Urothelium cell line (cell line): Measurements from ENCODE around the gene MRPL32.

Source experiments
- DNase-seq: peaks from one replicate; pipeline ENCODE4 v3.0.0; 2011; ENCODE audit warnings: low spot score, mixed read lengths
- FAIRE-seq: peaks from 2 replicates; lab custom pipeline; 2011; peaks lifted over from hg19 to GRCh38; lab: Jason Lieb, UNC

The MRPL32 gene

DNA sequence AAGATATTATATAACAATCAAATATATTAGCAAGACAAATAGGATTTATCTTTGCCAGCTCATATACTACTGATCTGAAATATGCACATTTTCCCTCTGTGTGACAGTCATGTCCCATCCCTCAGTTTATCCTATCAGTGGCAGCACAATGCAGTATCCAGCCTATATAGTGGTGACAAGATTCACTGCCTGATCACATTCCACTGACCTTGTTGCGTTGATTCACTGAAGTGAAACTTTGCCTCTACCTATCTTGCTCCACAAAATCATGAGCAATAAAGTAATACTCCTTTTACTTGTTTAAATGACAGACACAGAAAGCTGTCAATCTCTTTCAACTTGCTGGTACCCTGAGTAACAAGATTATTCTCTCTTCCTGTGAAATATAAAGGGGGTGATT, 6.5 kb upstream of the MRPL32 start:
- DNase-seq (no peak), FAIRE-seq (no peak)

DNA sequence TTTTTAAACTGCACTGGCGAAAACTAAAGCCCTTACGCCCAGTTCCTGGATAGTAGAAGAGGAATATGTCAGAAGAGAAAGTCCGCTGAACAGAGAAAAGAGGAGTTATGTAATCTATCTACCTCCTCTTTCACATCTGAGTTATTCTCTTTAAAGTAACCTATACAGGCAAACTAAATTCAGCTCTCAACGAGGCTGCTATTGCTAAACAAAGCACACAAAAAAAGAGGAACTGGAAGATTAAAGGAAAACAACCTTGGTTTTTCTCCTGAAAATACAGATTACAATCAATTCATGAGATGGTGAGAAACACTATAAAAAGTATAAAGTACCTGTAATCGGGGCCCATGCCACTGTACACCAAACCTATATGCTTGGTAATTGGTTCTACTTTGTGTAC, 6.0 kb upstream of the MRPL32 start:
- no peak for DNase-seq
- no peak for FAIRE-seq

DNA sequence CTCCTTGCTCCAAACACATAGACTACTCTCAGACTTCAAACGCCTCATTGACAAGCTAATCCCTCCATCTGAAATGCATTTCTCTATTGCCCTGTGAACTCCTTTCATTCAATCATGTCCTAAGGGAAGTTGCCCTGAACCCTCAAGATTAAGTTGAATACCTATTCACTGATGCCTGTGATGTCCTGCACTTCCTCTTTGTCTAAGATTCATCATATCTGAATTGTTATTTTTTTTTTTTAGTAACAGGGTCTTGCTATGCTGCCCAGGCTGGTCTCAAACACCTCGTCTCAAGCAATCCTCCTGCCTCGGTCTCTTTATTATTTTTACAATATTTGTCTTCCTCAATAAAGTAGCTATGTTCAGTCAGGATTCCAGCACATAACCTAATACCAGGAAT, 3.4 kb upstream of the MRPL32 start:
- no peak for DNase-seq
- no peak for FAIRE-seq

DNA sequence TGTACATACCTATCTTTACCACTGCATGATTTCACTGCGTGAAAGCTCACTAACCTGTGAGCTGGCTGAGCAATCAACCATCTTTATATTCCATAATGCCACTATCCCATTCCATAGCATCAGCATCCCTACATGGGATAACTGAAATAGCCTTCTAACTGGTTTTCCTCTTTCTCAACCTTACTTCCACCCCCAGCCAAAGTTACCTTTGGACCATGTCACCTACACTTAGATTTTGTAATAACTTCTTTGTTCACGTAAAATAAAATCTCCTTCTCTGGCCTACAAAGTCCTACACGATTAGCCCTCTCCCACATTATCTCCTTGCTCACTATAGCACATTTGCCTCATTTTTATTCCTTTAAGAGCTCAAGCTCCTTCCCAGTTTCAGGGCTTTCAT, 2.7 kb upstream of the MRPL32 start:
- no peak for FAIRE-seq

DNA sequence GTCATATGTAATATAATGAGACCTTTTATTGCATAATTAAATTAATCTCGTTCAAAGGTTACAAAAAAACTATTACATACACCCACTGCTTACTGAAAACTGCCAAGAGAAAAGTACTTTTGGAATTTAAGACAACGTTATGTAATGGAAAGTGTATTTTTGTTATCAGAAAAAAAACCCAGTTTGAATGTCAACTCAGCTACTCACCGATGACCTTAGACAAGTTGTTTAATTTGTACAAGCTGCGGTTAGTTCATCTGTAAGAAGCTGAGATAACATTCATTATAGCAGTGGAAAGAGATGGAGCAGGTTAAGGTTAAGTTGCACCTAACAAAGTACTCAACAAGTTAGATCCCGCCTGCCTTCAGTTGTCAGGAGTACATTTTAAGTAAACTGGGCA, 1.3 kb upstream of the MRPL32 start:
- no peak for DNase-seq
- FAIRE-seq, result no peak

More for the DNA sequence above, 2.7 kb upstream of the MRPL32 start:
- DNase-seq, result no peak

DNA sequence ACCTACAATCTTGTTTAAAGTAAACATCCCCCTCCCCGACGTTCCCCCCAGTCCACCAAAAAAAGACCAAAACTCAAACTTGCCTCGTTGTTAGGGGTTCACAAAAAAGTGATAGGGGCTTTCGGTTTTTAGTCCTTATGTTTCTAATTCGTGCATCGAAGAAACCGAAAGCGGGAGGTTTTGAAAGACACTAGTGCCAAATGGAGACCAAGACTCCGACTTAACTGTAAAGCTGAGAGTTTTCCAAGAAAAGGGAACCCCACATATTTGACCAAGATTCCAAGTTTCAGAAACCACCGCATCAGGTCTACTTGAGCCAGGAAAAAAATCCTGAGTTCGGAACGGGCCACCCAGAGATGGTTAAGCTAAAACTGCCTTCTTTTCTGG, 736 bp upstream of the MRPL32 start:
- FAIRE-seq (no peak), DNase-seq (no peak)

DNA sequence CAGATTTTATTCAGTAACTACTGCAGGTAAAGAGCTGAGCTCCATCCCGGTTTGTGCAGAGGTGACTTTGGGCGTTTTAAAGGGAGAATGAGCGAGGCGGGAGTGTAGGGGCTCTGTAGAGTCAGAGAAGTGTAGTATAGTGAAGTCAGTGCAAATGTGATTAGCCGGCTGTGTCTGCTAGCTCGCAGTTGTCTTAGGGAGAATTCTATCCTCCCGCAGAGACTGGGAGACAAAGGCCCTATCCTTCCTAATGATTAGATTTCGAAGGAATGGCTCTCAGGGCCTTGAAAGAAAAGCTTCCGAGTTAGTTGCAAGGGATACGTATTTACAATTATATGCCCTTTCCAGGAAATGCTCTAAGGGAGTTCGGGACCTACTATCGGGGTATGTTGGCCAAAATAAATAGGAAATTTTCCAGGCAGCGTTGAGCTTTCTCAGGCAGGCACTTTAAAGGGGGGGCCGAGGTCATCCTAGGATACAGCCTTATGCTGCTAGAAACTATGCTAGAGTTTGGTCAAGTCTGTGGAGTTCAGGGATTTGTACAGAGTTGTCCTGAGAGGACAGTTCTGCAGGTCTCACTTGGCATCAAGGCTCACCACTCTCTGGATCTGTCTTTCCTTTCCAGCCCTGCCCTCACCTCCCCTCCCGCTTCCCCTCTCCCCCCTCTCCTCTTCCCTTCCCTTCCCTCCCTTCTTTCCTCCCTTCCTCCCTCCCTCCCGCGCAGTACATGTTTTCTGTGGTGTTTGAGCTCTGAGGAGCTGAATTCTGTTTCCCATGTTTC, 825 bp downstream of the MRPL32 start:
- FAIRE-seq, result no peak
- DNase-seq, result peak; percentile 35

DNA sequence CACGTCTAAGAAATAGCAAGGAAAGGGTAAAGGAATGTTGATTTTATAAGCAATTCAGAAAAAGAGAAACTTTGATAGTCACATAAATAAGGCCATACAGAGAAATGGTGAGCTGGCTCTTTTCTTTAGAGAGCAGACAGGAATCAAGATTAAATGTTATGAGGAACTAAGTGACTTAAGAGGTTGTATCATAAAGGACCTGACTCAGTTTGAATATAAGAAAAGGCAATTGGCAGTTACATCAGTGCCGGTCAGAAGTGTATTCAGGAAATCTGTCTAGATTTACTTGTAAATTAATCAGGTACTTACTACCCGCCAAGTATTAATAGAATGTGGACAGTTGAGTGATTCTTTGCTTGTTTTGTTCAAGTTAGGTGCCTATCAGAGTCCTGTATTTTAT, 2.1 kb downstream of the MRPL32 start:
- FAIRE-seq, result no peak

DNA sequence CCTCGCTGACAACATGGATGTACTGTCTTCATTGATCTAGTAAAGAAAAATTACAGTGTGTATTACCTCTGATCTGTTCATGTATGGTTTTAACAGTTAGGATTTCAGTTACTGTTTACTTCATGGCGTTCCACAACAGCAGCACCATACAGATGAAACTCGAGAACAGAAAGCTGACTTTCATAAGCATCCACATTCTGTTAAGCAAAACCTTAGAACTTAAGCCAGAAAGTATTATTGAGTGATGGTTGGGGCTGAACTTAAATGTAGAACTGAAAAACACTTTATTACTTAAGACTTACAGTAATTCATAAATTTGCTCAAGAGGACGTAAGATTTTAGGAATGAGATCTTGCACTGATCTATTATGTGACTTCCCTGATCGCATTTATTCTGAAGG, 3.7 kb downstream of the MRPL32 start:
- FAIRE-seq (no peak), DNase-seq (no peak)

More for the DNA sequence above, 2.1 kb downstream of the MRPL32 start:
- no peak for DNase-seq

DNA sequence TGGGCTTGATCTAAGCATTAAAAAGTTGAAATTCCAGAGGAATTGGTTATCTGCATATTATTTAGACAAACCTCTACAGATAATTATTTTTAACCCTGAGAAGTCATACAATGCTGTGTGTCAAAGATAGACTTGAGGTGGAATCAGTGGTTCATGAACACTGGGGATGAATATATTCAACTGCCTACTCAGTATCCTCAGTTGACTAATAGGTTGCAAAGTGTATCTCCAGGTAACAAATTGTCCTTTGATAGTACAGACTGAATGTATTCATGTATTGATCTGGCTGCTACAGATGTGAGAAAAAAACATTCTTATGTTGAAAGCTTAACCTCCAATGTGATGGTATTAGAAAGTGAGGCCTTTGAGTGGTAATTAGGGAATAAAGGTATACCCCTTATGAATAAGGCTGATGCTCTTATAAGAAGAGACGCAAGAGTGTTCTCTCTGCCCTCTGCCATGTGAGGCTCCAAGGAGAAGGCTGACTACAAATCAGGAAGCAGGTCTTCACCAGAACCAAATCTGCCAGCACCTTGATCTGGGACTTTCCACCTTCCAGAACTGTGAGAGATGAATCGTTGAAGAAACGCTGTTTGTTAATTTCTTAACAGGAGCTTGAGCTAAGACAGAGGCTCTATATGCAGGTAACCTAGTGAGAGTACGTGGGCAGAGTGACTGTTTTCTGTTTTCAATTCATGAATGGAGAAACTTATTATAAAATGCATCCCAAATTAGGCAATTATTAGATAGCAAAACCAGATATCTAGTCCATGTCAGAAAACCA, 7.5 kb downstream of the MRPL32 start:
- peak; percentile 9 for FAIRE-seq

DNA sequence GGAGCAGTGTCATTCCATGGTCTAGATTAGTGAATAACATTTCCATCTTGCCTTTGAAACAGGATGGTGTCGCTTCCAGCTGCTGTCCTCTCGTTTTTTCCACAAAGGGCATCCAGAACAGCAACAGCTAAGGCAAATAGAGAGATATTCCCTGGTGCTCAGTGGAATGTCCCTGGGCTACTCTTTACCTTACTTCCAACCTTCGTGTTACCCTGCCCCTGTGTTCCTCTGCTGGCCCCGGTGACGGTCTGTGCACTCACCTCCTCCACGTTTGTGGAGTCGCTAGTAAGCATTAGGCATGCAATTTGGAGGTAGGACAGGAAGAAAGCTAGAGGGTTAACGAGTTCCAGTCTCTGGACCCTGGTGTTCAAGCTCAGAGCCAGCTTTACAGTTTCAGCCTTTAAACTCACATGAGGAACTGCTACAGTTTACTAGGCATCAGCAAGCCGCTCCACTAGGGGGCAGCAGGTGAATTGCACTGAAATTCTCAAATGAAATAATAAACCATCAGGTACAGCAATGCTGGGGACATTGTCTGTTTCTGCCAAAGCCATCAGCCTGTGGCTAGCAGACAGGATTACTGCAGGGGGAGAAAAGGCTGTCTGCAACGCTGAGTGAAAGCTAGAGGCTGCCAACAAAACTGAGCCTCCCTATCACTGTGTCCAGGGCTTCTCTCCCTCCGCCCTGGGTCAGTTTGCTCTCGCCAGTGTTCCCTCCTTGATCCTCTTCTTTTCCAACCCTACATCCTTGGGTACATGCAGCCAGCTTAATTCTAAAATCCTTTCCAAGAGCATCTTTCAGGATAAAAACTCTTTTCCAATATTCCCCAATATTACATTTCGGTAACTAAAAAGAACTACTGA, 9.0 kb downstream of the MRPL32 start:
- no peak for FAIRE-seq
- DNase-seq, result peak; percentile 73

More for the DNA sequence above, 7.5 kb downstream of the MRPL32 start:
- DNase-seq, result no peak

DNA sequence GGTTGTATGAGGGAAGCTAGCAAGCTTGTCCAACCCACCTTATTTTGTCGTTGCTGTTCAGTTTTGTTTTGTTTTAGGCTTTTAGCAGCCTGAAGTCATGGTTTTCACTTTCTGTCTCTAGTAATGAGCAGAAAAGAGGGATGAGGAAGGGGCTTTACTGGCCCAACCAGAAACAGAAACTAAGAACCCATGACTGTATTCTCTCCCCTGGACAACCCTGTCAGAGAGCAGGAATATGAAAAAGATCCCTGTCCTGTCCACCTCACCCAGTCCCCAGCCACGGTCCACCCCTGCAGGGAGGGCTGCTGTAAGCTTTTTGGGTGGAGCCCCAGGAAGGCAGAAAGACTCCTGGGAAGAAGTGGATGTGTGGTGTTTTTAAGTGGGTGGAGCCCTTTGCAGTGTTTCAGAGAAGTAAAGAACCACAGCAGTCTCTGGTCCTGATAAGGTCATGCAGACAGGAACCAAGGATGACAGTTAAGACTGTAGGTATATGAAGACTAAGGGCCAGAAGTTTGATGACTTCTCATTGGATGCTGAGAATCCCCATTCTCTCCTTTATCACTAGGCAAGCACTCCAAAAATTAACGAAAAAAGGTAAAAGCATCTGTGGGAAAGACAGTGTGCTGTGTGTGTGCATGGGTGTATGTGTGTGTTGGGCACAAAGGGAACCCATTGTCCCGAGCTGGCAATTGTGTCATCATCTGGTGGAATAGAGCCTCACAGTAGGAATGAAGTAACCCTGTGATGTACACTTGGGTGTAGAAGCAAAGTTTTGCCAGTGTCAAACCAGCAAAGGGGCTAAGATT, 13.8 kb downstream of the MRPL32 start:
- DNase-seq (no peak), FAIRE-seq (no peak)

DNA sequence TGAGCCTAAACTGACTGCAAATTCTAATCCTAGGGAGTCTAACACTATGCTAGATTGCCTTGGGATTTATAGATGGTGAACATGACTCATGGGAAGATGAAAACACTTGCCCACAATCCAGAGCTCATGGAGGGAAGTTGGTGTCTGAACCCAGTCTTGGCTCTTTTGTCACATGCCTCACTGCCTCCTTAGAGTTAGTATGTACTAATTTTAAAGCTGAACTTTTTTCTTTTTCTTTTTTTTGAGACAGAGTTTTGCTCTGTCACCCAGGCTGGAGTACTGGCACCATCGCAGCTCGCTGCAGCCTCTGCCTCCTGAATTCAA, 14.4 kb downstream of the MRPL32 start:
- FAIRE-seq, result no peak
- no peak for DNase-seq

DNA sequence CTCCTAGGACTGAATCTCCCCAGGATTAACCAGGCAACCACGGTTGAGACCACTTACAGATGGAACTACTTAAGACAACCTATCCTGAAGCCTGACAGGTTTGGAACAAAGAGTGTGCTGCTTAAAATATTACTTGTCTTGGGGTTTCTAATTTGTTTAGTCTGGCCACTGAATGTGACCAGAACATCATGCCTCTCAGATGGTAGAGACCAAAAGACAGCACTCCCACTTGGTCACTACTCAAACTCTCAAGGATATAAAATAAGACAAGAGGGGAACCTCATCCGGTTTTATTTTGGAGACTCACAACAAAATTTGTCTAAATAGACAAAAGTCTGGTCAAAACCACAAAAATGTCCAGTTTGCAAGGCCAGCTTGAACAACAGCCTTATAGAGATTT, 15.3 kb downstream of the MRPL32 start:
- FAIRE-seq (no peak), DNase-seq (no peak)

DNA sequence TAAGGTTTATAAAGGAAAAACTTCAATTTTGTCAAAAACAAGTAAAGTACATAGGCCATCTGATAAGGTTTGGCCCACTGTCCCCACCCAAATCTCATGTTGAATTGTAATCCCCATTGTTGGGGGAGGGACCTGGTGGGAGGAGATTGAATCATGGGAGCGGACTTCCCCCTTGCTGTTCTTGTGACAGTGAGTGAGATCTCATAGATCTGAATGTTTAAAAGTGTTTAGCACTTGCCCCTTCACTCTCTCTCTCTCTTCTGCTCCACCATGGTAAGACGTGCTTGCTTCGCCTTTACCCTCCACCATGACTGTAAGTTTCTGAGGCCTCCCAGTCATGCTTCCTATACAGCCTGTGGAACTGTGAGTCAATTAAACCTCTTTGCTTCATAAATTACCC, 18.2 kb downstream of the MRPL32 start:
- FAIRE-seq, result no peak
- DNase-seq, result no peak

DNA sequence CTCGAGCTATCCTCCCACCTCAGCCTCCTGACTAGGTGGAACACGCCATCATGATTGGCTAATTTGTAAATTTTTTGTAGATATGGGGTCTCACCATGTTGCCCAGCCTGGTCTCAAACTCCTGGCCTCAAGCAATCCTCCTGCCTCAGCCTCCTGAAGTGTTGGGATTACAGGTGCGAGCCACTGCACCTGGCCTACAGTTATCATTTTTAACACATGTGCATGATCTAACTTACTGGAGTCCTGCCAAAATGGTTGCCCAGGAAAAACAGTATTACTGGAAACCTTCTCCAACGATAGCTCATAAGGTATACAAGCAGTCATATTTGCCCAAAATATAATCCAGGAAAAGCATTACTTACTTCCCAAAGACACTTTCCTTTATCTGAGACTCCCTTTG, 20.2 kb downstream of the MRPL32 start:
- FAIRE-seq (no peak), DNase-seq (no peak)

DNA sequence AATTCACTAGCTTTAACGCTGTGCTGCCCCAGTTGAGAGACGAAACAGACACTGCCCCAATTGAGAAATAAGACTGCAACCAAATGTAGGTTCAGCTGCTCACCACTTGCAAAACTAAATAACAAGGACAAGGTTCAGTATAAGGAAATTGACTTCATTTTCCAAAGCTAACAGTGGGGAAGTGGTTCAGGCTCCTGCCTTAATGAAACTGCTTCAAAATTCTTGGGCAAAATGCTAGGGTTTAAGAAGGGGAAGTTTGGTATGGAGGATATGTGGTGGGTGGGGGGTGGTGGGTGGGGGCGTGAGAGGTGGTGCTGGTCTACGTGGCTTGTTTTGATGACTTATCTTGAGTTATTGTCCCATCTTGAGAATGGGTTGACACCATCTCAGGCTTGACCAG, 21.8 kb downstream of the MRPL32 start:
- DNase-seq (no peak), FAIRE-seq (no peak)

DNA sequence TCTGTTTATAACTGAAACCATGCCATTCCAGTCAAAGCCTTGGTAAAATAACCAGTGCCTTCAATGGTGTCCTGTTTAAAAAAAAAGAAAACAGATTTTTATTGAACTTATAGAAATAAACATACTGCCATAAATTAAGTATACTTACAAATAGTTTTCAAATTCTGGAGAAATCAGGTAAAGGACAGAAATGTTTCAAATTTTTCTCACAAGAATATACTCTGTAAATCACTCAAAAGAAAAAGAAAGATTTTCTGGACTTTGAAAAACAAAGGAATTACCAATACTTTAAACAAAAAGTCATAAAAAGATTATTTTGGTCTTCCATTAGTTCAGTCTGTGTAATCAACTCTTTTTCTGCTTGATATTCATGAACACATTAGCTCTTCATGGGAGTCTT, 23.9 kb downstream of the MRPL32 start:
- no peak for DNase-seq
- FAIRE-seq, result no peak

DNA sequence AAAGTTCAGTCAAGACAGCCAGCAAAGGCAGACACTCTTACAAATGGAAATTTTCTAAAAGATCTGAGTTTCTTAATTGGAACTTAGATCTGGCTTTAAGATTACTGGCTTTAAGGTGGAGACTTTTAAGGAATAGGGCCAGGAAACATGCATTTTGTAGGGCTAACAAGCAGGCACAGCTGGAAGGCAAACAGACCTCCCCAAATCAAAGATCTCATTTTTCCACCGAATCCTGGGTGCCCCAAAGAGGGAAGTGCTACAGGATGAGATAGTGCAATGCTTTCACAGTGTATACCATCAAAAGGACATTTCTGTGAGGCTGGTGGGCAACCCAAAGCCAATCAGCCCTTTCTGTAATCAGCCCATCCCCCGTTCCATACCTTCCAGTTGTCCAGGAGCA, 27.4 kb downstream of the MRPL32 start:
- no peak for FAIRE-seq
- DNase-seq, result no peak

DNA sequence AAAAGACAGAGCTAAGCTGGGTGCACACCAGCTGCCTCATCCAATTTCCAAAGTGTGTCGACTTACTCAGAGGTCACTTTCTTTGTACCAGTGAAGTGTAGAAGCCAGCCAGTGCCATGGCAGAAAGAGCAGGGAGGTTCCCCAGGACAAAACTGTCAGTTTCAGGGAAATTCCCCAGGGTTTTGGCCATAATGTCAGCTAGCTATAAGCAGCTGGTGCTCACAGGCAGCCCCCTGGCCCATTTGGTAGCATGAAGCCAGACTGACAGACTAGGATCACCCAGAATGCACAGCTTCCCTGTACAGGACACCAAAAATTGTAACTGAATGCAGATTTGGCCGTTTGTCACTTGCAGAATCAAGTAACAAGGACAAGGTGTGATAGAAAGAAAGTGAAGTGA, 28.6 kb downstream of the MRPL32 start:
- DNase-seq (no peak), FAIRE-seq (no peak)

DNA sequence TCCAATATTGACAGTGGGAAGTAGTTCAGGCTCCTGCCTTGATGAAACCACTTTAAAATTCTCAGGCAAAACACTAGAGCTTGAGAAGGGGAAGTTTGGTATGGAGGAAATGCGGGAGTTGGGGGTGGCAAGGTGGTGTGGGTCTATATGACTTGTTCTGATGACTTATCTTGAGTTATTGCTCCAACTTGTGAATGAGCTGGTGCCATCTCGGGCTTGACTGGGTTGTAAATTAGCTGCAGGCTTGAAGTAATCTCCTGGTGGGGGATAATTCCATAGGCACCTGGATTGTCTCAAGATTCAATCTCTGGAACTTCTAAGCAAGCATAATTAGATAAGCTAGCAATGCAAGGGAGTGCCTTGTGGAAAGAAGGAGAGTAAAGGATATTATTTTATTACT, 29.0 kb downstream of the MRPL32 start:
- DNase-seq, result no peak
- no peak for FAIRE-seq
